Erythroblast (primary cell): ENCODE measurements around the gene FAM20C.

ENCODE experiments used
- DNase-seq, 2 experiments: peaks; one replicate each; lab custom pipeline; 2025; lab: John Stamatoyannopoulos, UW
- GATA1 ChIP-seq: IDR thresholded peaks from 2 replicates; pipeline ENCODE4 v1.6.1; 2011; ENCODE audit warnings: low read depth, mild to moderate bottlenecking, control low read depth, low read length, moderate library complexity
- POLR2A ChIP-seq: IDR thresholded peaks from 2 replicates; pipeline ENCODE4 v1.6.1; 2011; ENCODE audit warnings: mild to moderate bottlenecking, low read length

Gene FAM20C

GRCh38 chr7:303425-303824 is 111.1 kb downstream of the FAM20C start:
- TF ChIP-seq GATA1 (no peak), POLR2A (no peak)
- no peak for DNase-seq

- no peak for TF ChIP-seq POLR2A
- no peak for TF ChIP-seq GATA1
- DNase-seq = no peak
These were observed 111.7 kb downstream of the FAM20C start for GRCh38 chr7:303884-304573.

GRCh38 chr7:304574-305409 is 112.4 kb downstream of the FAM20C start:
- no peak for DNase-seq
- TF ChIP-seq GATA1 = no peak
- TF ChIP-seq POLR2A = no peak

- DNase-seq = no peak
- TF ChIP-seq GATA1 (no peak), POLR2A (no peak)
These were observed 113.2 kb downstream of the FAM20C start for GRCh38 chr7:305410-306151.

- DNase-seq = no peak
- TF ChIP-seq POLR2A (no peak), GATA1 (no peak)
These were observed 115.6 kb downstream of the FAM20C start for GRCh38 chr7:307970-308369.

GRCh38 chr7:309586-310228 is 117.3 kb downstream of the FAM20C start:
- no peak for DNase-seq
- TF ChIP-seq GATA1 (no peak), POLR2A (no peak)
